MM.1S (cell line): ENCODE results near the gene GSTM2.

Experiments
- CTCF ChIP-seq: fragments of 300-600 bp; sonication (generic); IDR thresholded peaks from 2 replicates; pipeline ENCODE4 v1.5.1; 2016; ENCODE audit warnings: antibody characterized with exemption, low read length, mixed read lengths
- EZH2phosphoT487 ChIP-seq: fragments of 300-600 bp; sonication (generic); IDR thresholded peaks from 2 replicates; pipeline ENCODE4 v1.6.1; 2018; ENCODE audit warnings: antibody characterized with exemption, low read length

GRCh38 chr1:109667452-109668122 is at the start of gene GSTM2:
- TF ChIP-seq CTCF: no peak
- no peak for TF ChIP-seq EZH2phosphoT487
